Vagina (tissue), 2 donors: ENCODE measurements around the gene LRRC3. TPM values are rescaled to one million over a fixed set of nuclear protein-coding genes. Genes with fewer than 3 reads are reported as not detected.

Experiments used
- DNase-seq, 2 donors: peaks; one replicate each; pipeline ENCODE4 v3.0.0-alpha.2; 2017; ENCODE audit errors: extremely low spot score in 2 of 2
- H3K27ac ChIP-seq: fragments of 200-600 bp; sonication (generic); one replicate; pipeline ENCODE4 v1.5.1; 2019
- H3K27me3 ChIP-seq: fragments of 200-600 bp; sonication (generic); one replicate; pipeline ENCODE4 v1.5.1; 2019
- H3K36me3 ChIP-seq, 2 donors: fragments of 200-600 bp; sonication (generic); one replicate each; pipeline ENCODE4 v1.5.1; 2017 to 2019
- H3K4me1 ChIP-seq: fragments of 200-600 bp; sonication (generic); one replicate; pipeline ENCODE4 v1.5.1; 2019
- H3K4me3 ChIP-seq, 2 donors: fragments of 200-600 bp; sonication (generic); 1 replicate in 1 of 2; 2 replicates in 1 of 2; pipeline ENCODE4 v1.5.1; 2016 to 2019
- H3K9me3 ChIP-seq: fragments of 200-600 bp; sonication (generic); one replicate; pipeline ENCODE4 v1.5.1; 2019
- POLR2A ChIP-seq, 2 donors: fragments of 450-650 bp; IDR thresholded peaks; one replicate each; pipeline ENCODE4 v1.6.1; 2017; ENCODE audit warnings: antibody characterized with exemption in 2 of 2, mild to moderate bottlenecking in 2 of 2, moderate library complexity in 2 of 2
- POLR2AphosphoS5 ChIP-seq, 2 donors: sonication (generic); formaldehyde crosslinking; IDR thresholded peaks; one replicate each; pipeline ENCODE4 v1.9.0; 2017; ENCODE audit warnings: antibody characterized with exemption in 2 of 2, mild to moderate bottlenecking in 2 of 2, low read depth in 1 of 2; ENCODE audit not compliant: insufficient read depth in 1 of 2
- intact Hi-C: fragments of 100-400 bp; cut with DNase I; formaldehyde crosslinking; loops from one replicate; pipeline ENCODE4 v1.15.1; 2023
- total RNA-seq: library from RNA; depleted of rRNA; stranded (reverse); fragments of >200 nt; gene quantifications from one replicate; pipeline ENCODE4 v1.2.3, GENCODE V29; 2016
- TF ChIP-seq, protein P1 (sequence below), 3 experiments: fragments of 450-650 bp in 2 of 3; fragments of 200-600 bp in 1 of 3; sonication (generic) in 1 of 3; IDR thresholded peaks; one replicate each; pipeline ENCODE4 v1.5.1; 2017 to 2019; ENCODE audit warnings: antibody characterized with exemption in 3 of 3, mild to moderate bottlenecking in 2 of 3, moderate library complexity in 2 of 3

The LRRC3 gene
- total RNA-seq, 1 donor from 2014 or later, result 2.5 TPM

DNA sequence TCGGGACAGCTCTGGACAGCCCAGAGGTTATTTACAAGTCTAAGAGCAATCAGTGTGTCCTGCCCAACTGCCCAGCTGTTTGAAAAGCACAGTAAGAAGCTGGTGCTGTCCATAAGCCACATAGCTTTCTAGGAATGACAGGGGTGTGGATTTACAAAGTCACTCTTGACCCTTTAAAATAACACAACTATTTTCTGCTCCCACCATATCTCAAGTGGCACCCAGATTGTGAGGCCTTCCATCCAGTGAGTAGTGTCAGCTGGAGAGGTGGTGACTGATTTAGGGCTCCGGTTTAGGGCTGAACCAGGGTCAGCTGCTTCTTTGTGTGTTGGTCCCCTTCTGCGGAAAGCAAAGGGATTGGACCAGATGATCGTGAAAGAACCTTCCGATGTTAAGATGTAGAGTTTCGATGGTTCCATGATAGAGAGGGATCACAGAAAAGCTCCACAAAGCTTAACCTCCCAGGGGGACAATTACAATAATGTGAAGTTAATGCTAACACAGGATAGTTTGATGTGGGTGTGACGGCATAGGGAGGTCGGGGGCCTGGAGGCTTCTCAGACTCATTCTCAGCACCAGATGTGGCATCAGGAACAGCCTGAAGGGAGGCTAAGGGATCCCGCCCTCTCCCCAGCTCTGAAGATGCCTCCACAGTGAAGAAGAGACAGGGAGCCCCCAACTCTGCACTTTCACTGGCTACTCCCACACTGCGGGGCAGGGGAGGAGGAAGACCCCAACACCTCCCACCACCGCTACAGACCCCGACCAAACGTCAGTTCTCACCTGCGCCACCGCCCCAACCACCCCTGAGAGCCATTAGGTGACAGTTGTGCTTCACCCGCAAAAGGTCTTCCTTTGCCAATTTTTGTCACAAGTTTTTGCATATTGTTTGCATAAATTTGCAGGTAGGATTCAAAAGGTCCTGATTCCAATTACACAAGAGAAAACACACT is 40.6 kb downstream of the LRRC3 start:
- Histone ChIP-seq H3K4me1 (no peaks in the 10 kb centered on the region), H3K27me3 (no peaks in the 10 kb centered on the region), H3K27ac (no peak overlapping the region), H3K4me3 (no peak overlapping the region), H3K9me3 (no peaks in the 10 kb centered on the region), H3K36me3 (no peaks in the 10 kb centered on the region)
- no peak for DNase-seq
- TF ChIP-seq POLR2AphosphoS5 (IDR thresholded peaks at IDR 0.05; ENCODE audit: insufficient read depth in 1 of 2, low read depth in 1 of 2), result no peak
- intact Hi-C loops, result no loop called here

DNA sequence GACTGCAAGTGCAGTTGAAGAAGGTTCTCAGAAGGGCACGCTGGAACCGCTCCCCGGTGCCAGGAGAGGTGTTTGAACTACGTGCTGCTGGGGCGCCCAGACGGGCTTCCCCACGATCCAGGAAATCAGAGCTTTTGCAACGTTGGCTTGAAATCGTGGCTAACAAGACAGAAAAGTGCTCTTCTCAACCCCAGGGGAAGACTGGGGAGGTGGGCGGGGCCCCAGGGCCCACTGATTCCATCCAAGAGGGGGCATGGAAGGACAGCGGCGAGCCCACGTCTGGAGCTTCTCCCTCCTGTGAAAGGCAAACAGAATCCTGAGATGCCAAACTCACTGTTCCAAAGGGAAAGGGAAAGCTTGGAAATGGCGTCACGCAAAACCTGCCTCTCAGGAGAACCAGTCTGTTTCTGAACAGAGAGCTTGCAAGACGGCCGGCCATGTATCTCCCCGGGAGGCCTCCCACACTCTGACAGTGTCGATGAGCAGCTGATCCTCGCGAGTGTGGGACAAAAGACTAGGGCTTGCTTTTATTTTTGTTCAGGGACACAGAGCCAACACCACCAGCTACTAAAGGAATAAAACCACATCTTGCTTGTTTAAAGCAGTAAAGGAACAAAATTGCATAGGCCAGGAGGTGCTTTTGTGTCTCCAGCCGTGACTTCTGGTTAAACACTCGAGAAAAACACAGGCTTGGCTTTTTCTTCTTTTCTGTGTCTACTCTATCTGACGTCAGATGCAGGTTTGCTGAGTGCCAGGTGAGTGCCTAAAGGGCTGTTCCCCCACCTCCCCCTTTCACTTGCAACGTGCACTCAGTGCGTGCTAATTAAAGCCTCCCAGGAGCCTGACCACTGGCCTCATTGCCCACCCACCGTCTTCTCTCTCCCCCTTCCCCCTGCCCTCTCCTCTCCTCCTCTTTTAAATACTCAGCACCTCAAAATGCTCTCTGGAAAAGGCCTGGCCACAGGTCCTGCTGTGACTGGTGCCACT is 41.5 kb downstream of the LRRC3 start:
- Histone ChIP-seq H3K4me3 (no peak overlapping the region), H3K4me1 (no peaks in the 10 kb centered on the region), H3K27ac (peak overlapping the region; percentile 28), H3K27me3 (no peaks in the 10 kb centered on the region), H3K36me3 (no peaks in the 10 kb centered on the region), H3K9me3 (no peaks in the 10 kb centered on the region)
- TF ChIP-seq, protein P1, sequence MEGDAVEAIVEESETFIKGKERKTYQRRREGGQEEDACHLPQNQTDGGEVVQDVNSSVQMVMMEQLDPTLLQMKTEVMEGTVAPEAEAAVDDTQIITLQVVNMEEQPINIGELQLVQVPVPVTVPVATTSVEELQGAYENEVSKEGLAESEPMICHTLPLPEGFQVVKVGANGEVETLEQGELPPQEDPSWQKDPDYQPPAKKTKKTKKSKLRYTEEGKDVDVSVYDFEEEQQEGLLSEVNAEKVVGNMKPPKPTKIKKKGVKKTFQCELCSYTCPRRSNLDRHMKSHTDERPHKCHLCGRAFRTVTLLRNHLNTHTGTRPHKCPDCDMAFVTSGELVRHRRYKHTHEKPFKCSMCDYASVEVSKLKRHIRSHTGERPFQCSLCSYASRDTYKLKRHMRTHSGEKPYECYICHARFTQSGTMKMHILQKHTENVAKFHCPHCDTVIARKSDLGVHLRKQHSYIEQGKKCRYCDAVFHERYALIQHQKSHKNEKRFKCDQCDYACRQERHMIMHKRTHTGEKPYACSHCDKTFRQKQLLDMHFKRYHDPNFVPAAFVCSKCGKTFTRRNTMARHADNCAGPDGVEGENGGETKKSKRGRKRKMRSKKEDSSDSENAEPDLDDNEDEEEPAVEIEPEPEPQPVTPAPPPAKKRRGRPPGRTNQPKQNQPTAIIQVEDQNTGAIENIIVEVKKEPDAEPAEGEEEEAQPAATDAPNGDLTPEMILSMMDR (IDR thresholded peaks at IDR 0.05), result no peak
- TF ChIP-seq POLR2AphosphoS5 (IDR thresholded peaks at IDR 0.05; ENCODE audit: insufficient read depth in 1 of 2, low read depth in 1 of 2) (no peak), POLR2A (IDR thresholded peaks at IDR 0.05) (no peak)
- DNase-seq, result no peak
- intact Hi-C loops, result no loop called here

DNA sequence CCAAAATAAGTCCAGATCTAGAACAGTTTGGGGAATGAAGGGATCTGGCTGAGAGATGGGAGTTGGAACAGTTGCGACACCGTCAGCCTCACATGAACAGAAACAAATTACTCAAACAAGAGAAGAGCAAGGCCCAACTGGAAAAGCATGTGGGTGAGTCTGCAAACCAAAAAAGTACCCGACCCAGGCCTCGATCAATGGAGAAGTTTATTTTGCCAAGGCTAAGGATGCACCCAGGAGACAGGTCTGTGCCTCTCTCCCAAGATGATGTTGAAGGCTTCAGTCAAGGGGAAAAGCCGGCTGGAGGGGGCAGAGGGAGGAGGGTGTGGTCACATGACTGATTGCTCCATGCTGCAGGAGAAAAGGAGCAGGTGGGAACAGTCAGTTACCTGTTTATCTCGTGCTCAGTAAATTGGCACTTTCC is 42.4 kb downstream of the LRRC3 start:
- TF ChIP-seq, protein P1 (IDR thresholded peaks at IDR 0.05), result no peak
- TF ChIP-seq POLR2A (IDR thresholded peaks at IDR 0.05), result no peak
- Histone ChIP-seq H3K9me3 (no peaks in the 10 kb centered on the region), H3K36me3 (no peaks in the 10 kb centered on the region), H3K27ac (peak overlapping the region; percentile 28), H3K4me3 (no peak overlapping the region), H3K4me1 (no peaks in the 10 kb centered on the region), H3K27me3 (no peaks in the 10 kb centered on the region)
- DNase-seq, result no peak
- intact Hi-C loops, result no loop called here

DNA sequence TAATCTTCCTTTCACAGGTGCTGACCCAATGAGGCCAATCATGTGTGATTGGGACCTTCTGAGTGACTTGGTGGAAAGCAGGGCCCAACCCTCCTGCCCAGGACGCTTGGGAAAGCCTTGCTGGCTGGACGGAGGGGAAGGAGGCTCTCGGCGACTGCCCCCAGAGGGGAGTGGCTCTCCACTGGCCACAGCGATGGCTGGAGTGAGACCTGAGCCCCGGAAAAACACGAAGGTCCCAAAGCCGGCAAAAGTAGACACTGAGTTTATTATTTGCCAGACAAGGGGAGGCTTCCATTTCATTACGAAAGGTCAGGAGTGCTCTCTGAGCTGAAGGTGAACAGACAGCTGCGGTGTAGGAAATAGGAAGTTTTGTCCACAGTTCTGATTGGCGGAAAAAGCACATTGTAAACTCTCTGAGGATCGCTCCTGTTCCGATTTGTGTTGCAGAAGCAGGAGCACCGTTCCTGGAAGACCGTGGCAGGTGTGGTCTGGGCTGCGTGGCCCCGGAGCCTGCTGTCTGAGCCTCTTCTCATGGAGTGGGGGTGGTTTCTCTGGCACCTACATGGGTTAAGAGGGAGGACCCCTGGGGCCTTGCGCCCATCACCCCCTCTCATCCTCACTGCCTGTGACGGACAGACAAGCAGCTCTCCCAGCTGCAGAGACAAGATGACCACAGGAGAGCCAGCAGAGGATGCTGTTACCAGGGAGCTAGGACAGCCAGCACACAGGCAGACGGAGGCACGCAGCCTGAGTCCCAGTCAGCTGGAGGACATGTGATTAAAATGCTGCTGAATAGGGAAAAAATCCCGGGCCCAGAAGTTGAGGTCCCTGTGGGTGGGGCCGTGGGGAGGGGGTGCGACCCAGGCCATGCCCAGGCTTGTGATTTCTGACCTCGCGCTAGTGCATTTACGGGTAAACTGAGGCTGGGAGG is 43.2 kb downstream of the LRRC3 start:
- H3K27ac ChIP-seq, result peak overlapping the region; percentile 12
- no peaks in the 10 kb centered on the region for H3K9me3 ChIP-seq
- TF ChIP-seq, protein P1 (IDR thresholded peaks at IDR 0.05), result no peak
- TF ChIP-seq POLR2AphosphoS5 (IDR thresholded peaks at IDR 0.05; ENCODE audit: insufficient read depth in 1 of 2, low read depth in 1 of 2) (no peak), POLR2A (IDR thresholded peaks at IDR 0.05) (no peak)
- H3K36me3 ChIP-seq, result no peaks in the 10 kb centered on the region
- no peak overlapping the region for H3K4me3 ChIP-seq
- no peaks in the 10 kb centered on the region for H3K27me3 ChIP-seq
- H3K4me1 ChIP-seq, result no peaks in the 10 kb centered on the region
- no peak for DNase-seq
- intact Hi-C loops, result no loop called here

DNA sequence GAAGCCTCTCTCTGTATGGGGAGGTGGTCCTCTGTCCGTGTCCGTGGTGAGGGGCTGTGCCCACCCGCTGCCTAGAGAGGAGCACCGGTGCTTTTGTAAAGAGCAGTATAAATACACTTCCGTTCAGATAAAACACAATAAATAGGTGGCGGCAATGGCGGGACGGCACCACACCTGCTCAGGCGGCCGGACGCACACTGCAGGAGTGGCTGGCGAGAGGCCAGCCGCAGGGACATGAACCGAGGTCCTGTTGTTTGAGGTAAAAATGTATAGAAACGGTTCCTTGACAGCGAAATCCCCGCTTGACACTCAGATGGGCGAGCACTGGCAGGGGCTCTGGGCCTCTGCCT is 43.9 kb downstream of the LRRC3 start:
- Histone ChIP-seq H3K36me3 (no peaks in the 10 kb centered on the region), H3K9me3 (no peaks in the 10 kb centered on the region), H3K4me1 (no peaks in the 10 kb centered on the region), H3K27me3 (no peaks in the 10 kb centered on the region), H3K27ac (no peak overlapping the region), H3K4me3 (no peak overlapping the region)
- intact Hi-C loops, result no loop called here
- DNase-seq, result no peak
- no peak for TF ChIP-seq POLR2A (IDR thresholded peaks at IDR 0.05)
- TF ChIP-seq, protein P1 (IDR thresholded peaks at IDR 0.05), result no peak
- no peak for TF ChIP-seq POLR2AphosphoS5 (IDR thresholded peaks at IDR 0.05; ENCODE audit: insufficient read depth in 1 of 2, low read depth in 1 of 2)
